GM23338 (cell line): ENCODE data around the gene EMX1. TPM values are rescaled to one million over a fixed set of nuclear protein-coding genes. Genes with fewer than 3 reads are reported as not detected.

ENCODE experiments used
- ATAC-seq: fragments of 200-7000 bp; cut with Tn5 transposase; 3 replicates; pipeline ENCODE4 v1.9.1; 2020
- DNase-seq: peaks from one replicate; pipeline ENCODE4 v3.0.0-alpha.2; 2015; ENCODE audit warnings: low spot score
- H2AFZ ChIP-seq: fragments of 200-600 bp; sonication (generic); 2 replicates; pipeline ENCODE4 v1.8.0; 2016; ENCODE audit warnings: antibody characterized with exemption, mild to moderate bottlenecking, moderate library complexity
- H3F3A ChIP-seq: fragments of 200-600 bp; sonication (generic); replicated peaks from 2 replicates; pipeline ENCODE4 v1.8.0; 2017; ENCODE audit warnings: antibody characterized with exemption, mixed run types, low read depth
- H3K27ac ChIP-seq: fragments of 200-600 bp; sonication (generic); 2 replicates; pipeline ENCODE4 v1.6.1; 2016; ENCODE audit warnings: low read depth
- H3K27me3 ChIP-seq: fragments of 200-600 bp; sonication (generic); 2 replicates; pipeline ENCODE4 v1.8.0; 2016; ENCODE audit warnings: mild to moderate bottlenecking, mixed run types, moderate library complexity; ENCODE audit not compliant: insufficient read depth
- H3K36me3 ChIP-seq: fragments of 200-600 bp; sonication (generic); 2 replicates; pipeline ENCODE4 v1.8.0; 2016; ENCODE audit warnings: mild to moderate bottlenecking; ENCODE audit not compliant: insufficient read depth
- H3K4me1 ChIP-seq: fragments of 200-600 bp; sonication (generic); 2 replicates; pipeline ENCODE4 v1.8.0; 2016; ENCODE audit warnings: mild to moderate bottlenecking, moderate library complexity; ENCODE audit not compliant: insufficient read depth
- H3K4me2 ChIP-seq: fragments of 200-600 bp; sonication (generic); 2 replicates; pipeline ENCODE4 v1.7.1; 2017; ENCODE audit warnings: mixed run types
- H3K4me3 ChIP-seq: fragments of 200-600 bp; sonication (generic); 2 replicates; pipeline ENCODE4 v1.6.1; 2016; ENCODE audit warnings: mixed run types
- H3K79me2 ChIP-seq: fragments of 200-600 bp; sonication (generic); replicated peaks from 2 replicates; pipeline ENCODE4 v1.8.0; 2017; ENCODE audit warnings: mild to moderate bottlenecking; ENCODE audit not compliant: insufficient read depth
- H3K9me2 ChIP-seq: fragments of 200-600 bp; sonication (generic); 2 replicates; pipeline ENCODE4 v1.8.0; 2017; ENCODE audit not compliant: insufficient read depth
- H4K20me1 ChIP-seq: fragments of 200-600 bp; sonication (generic); replicated peaks from 2 replicates; pipeline ENCODE4 v1.8.0; 2017; ENCODE audit warnings: mild to moderate bottlenecking; ENCODE audit not compliant: insufficient read depth
- H3K27ac Mint-ChIP-seq: 2 replicates; pipeline ENCODE4 v1.8.0; 2020; ENCODE audit warnings: inconsistent platforms, mild to moderate bottlenecking, moderate library complexity, mixed read lengths
- H3K27me3 Mint-ChIP-seq: 3 replicates; pipeline ENCODE4 v1.8.0; 2022; ENCODE audit warnings: low read depth, mild to moderate bottlenecking, moderate library complexity, mixed read lengths, inconsistent platforms; ENCODE audit not compliant: insufficient read depth, poor library complexity
- H3K36me3 Mint-ChIP-seq: 3 replicates; pipeline ENCODE4 v1.8.0; 2021; ENCODE audit warnings: low read depth, mild to moderate bottlenecking, inconsistent platforms, moderate library complexity, mixed read lengths
- H3K4me1 Mint-ChIP-seq: 3 replicates; pipeline ENCODE4 v1.8.0; 2020; ENCODE audit warnings: mild to moderate bottlenecking, inconsistent platforms, mixed read lengths
- H3K4me3 Mint-ChIP-seq: 3 replicates; pipeline ENCODE4 v1.8.0; 2021; ENCODE audit warnings: moderate library complexity, mild to moderate bottlenecking, inconsistent platforms, mixed read lengths
- H3K9me3 Mint-ChIP-seq: 3 replicates; pipeline ENCODE4 v1.8.0; 2020; ENCODE audit warnings: moderate library complexity, mild to moderate bottlenecking, inconsistent platforms, mixed read lengths
- CREB1 ChIP-seq: fragments of 250-450 bp; sonication (Bioruptor Pico); IDR thresholded peaks from 2 replicates; pipeline ENCODE4 v1.5.0; 2020; ENCODE audit warnings: low read depth, mild to moderate bottlenecking, moderate library complexity
- CTCF ChIP-seq, 2 experiments: fragments of 200-600 bp in 1 of 2; sonication (generic) in 1 of 2; conservative IDR thresholded peaks; 2 replicates each; pipeline versions ENCODE4 v1.5.1 to v1.6.1; 2016 to 2017; ENCODE audit warnings: antibody characterized with exemption in 2 of 2, low read depth in 2 of 2, mild to moderate bottlenecking in 2 of 2, moderate library complexity in 1 of 2
- EZH2 ChIP-seq: fragments of 200-600 bp; sonication (generic); IDR thresholded peaks from one replicate; pipeline ENCODE4 v1.8.0; 2017; ENCODE audit warnings: antibody characterized with exemption, mild to moderate bottlenecking, low read depth; ENCODE audit not compliant: unreplicated experiment
- NANOG ChIP-seq: IDR thresholded peaks from 2 replicates; pipeline ENCODE4 v1.6.1; 2016; ENCODE audit warnings: antibody characterized with exemption, borderline replicate concordance
- STAT1 ChIP-seq: IDR thresholded peaks from one replicate; pipeline ENCODE4 v1.6.1; 2016; ENCODE audit warnings: antibody characterized with exemption; ENCODE audit not compliant: unreplicated experiment
- ZNF114 ChIP-seq: fragments of 250-450 bp; sonication (Bioruptor Pico); IDR thresholded peaks from 2 replicates; pipeline ENCODE4 v1.5.0; 2020; ENCODE audit warnings: mild to moderate bottlenecking, moderate library complexity
- ZNF331 ChIP-seq: fragments of 250-450 bp; sonication (Bioruptor Pico); IDR thresholded peaks from 2 replicates; pipeline ENCODE4 v1.5.0; 2020; ENCODE audit warnings: low read depth, mild to moderate bottlenecking, moderate library complexity
- polyA plus RNA-seq: library from polyadenylated mRNA; unstranded; fragments of >200 nt; fragmentation: Nextera tagmentation; extraction: Ambion mirVana; gene quantifications from 2 replicates; pipeline ENCODE4 v1.2.1, GENCODE V29; 2016
- total RNA-seq: library from RNA; depleted of rRNA; stranded (reverse); fragments of >200 nt; shearing (Covaris generic); gene quantifications from 2 replicates; pipeline ENCODE4 v1.2.3, GENCODE V29; 2014
- TF ChIP-seq, protein P1 (sequence below): fragments of 250-450 bp; sonication (Bioruptor Pico); IDR thresholded peaks from 2 replicates; pipeline ENCODE4 v1.5.0; 2020; ENCODE audit warnings: mild to moderate bottlenecking, moderate library complexity
- TF ChIP-seq, protein P2 (sequence below): IDR thresholded peaks from one replicate; pipeline ENCODE4 v1.6.1; 2018; ENCODE audit warnings: antibody characterized with exemption; ENCODE audit not compliant: unreplicated experiment

The EMX1 gene
- total and polyA plus RNA-seq, 2 experiments from 2014 or later, result 3.9 to 7.9 TPM

DNA sequence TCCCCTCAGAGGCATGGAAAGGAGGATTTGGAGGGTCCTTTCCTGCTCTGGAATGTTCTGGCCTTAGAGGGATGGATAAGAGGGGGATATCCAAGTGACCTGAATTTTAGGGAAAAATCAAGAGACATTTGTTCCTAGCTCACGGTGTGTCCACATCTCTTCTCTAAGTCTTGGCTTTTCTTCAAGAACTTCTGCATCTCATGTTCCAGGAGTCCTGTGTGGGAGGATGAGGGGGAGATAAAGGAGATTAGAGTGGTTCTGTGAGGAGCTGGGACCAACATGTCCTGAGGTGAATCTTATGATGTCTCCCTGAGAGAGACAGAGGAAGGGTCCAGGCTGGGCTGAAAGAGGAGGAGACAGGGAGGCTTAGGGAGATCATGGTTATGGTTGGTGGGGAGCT lies 11.7 kb downstream of the EMX1 start (continued):
- TF ChIP-seq, protein P1, sequence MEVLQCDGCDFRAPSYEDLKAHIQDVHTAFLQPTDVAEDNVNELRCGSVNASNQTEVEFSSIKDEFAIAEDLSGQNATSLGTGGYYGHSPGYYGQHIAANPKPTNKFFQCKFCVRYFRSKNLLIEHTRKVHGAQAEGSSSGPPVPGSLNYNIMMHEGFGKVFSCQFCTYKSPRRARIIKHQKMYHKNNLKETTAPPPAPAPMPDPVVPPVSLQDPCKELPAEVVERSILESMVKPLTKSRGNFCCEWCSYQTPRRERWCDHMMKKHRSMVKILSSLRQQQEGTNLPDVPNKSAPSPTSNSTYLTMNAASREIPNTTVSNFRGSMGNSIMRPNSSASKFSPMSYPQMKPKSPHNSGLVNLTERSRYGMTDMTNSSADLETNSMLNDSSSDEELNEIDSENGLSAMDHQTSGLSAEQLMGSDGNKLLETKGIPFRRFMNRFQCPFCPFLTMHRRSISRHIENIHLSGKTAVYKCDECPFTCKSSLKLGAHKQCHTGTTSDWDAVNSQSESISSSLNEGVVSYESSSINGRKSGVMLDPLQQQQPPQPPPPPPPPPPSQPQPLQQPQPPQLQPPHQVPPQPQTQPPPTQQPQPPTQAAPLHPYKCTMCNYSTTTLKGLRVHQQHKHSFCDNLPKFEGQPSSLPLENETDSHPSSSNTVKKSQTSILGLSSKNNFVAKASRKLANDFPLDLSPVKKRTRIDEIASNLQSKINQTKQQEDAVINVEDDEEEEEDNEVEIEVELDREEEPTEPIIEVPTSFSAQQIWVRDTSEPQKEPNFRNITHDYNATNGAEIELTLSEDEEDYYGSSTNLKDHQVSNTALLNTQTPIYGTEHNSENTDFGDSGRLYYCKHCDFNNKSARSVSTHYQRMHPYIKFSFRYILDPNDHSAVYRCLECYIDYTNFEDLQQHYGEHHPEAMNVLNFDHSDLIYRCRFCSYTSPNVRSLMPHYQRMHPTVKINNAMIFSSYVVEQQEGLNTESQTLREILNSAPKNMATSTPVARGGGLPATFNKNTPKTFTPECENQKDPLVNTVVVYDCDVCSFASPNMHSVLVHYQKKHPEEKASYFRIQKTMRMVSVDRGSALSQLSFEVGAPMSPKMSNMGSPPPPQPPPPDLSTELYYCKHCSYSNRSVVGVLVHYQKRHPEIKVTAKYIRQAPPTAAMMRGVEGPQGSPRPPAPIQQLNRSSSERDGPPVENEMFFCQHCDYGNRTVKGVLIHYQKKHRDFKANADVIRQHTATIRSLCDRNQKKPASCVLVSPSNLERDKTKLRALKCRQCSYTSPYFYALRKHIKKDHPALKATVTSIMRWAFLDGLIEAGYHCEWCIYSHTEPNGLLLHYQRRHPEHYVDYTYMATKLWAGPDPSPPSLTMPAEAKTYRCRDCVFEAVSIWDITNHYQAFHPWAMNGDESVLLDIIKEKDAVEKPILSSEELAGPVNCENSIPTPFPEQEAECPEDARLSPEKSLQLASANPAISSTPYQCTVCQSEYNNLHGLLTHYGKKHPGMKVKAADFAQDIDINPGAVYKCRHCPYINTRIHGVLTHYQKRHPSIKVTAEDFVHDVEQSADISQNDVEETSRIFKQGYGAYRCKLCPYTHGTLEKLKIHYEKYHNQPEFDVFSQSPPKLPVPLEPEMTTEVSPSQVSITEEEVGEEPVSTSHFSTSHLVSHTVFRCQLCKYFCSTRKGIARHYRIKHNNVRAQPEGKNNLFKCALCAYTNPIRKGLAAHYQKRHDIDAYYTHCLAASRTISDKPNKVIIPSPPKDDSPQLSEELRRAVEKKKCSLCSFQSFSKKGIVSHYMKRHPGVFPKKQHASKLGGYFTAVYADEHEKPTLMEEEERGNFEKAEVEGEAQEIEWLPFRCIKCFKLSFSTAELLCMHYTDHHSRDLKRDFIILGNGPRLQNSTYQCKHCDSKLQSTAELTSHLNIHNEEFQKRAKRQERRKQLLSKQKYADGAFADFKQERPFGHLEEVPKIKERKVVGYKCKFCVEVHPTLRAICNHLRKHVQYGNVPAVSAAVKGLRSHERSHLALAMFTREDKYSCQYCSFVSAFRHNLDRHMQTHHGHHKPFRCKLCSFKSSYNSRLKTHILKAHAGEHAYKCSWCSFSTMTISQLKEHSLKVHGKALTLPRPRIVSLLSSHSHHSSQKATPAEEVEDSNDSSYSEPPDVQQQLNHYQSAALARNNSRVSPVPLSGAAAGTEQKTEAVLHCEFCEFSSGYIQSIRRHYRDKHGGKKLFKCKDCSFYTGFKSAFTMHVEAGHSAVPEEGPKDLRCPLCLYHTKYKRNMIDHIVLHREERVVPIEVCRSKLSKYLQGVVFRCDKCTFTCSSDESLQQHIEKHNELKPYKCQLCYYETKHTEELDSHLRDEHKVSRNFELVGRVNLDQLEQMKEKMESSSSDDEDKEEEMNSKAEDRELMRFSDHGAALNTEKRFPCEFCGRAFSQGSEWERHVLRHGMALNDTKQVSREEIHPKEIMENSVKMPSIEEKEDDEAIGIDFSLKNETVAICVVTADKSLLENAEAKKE (CRISPR knock-in tag), result no peak
- TF ChIP-seq NANOG (no peak), CTCF (conservative IDR thresholded peaks at IDR 0.05; ENCODE audit: low read depth in 2 of 2) (no peak)

DNA sequence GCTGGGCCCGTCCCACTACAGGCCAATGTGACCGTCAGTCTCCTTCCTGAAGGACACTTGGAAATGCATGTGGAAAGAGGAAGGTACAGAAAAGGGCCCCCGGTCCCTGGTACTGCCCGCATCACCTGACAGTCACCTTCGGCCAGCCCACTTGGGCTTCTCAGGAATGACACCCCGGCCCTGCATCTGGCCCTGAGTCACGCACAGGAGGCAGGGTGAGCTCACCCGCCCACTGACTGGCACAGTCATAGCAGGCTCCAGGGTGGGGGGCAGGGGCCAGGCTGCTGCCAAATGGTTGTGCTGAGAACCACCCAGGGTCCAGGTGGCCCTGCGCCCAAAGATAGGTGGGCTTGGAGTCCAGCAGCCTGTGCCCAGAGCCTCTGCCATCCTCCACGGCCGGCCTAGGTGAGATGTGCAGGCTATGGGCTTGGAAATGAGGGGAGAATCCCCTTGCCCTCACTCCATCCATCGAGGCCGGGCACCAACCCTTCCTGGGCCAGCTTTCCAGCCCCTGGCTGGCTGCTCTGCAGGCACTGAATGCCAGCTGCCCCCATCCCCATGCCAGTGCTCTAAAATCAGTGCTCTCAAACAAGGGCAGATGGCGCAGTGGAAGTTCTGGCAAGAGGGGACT lies 14.1 kb downstream of the EMX1 start:
- Histone ChIP-seq H3F3A (0 out of 2 replicates have a peak, but pooled peaks cover 6% of the 10 kb centered on the region), H3K4me2 (no peak overlapping the region), H3K9me2 (peaks cover 5% of the 10 kb centered on the region; the same call in 1 of the 2 replicates), H3K4me1 (peaks cover 6% of the 10 kb centered on the region), H3K27ac (no peak overlapping the region), H3K4me3 (no peak overlapping the region), H3K79me2 (no peaks in the 10 kb centered on the region), H2AFZ (no peak overlapping the region), H3K36me3 (no peaks in the 10 kb centered on the region), H3K27me3 (peaks cover 62% of the 10 kb centered on the region), H4K20me1 (0 out of 2 replicates have a peak, but pooled peaks cover 3% of the 10 kb centered on the region)
- H3K27ac Mint-ChIP-seq, result no peak overlapping the region
- H3K4me3 Mint-ChIP-seq, result no peak overlapping the region
- H3K4me1 Mint-ChIP-seq, result peaks cover 14% of the 10 kb centered on the region
- DNase-seq (no peak), ATAC-seq (no peak)
- H3K36me3 Mint-ChIP-seq, result peaks cover 7% of the 10 kb centered on the region; the same call in 2 of the 3 replicates
- peaks cover 16% of the 10 kb centered on the region for H3K27me3 Mint-ChIP-seq
- H3K9me3 Mint-ChIP-seq, result no peaks in the 10 kb centered on the region; the same call in 2 of the 3 replicates
- no peak for TF ChIP-seq STAT1
- TF ChIP-seq, protein P2, sequence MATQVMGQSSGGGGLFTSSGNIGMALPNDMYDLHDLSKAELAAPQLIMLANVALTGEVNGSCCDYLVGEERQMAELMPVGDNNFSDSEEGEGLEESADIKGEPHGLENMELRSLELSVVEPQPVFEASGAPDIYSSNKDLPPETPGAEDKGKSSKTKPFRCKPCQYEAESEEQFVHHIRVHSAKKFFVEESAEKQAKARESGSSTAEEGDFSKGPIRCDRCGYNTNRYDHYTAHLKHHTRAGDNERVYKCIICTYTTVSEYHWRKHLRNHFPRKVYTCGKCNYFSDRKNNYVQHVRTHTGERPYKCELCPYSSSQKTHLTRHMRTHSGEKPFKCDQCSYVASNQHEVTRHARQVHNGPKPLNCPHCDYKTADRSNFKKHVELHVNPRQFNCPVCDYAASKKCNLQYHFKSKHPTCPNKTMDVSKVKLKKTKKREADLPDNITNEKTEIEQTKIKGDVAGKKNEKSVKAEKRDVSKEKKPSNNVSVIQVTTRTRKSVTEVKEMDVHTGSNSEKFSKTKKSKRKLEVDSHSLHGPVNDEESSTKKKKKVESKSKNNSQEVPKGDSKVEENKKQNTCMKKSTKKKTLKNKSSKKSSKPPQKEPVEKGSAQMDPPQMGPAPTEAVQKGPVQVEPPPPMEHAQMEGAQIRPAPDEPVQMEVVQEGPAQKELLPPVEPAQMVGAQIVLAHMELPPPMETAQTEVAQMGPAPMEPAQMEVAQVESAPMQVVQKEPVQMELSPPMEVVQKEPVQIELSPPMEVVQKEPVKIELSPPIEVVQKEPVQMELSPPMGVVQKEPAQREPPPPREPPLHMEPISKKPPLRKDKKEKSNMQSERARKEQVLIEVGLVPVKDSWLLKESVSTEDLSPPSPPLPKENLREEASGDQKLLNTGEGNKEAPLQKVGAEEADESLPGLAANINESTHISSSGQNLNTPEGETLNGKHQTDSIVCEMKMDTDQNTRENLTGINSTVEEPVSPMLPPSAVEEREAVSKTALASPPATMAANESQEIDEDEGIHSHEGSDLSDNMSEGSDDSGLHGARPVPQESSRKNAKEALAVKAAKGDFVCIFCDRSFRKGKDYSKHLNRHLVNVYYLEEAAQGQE, result no peak
- TF ChIP-seq ZNF114, result no peak
- TF ChIP-seq CREB1 (CRISPR knock-in tag), result no peak
- TF ChIP-seq ZNF331, result no peak
- no peak for TF ChIP-seq EZH2
- TF ChIP-seq NANOG, result no peak
